Measurements from ENCODE around the gene SDS. TPM values are rescaled to one million over a fixed set of nuclear protein-coding genes. Genes with fewer than 3 reads are reported as not detected.

The SDS gene
- total RNA-seq, 1 donor from 2014 or later, result not detected

DNA sequence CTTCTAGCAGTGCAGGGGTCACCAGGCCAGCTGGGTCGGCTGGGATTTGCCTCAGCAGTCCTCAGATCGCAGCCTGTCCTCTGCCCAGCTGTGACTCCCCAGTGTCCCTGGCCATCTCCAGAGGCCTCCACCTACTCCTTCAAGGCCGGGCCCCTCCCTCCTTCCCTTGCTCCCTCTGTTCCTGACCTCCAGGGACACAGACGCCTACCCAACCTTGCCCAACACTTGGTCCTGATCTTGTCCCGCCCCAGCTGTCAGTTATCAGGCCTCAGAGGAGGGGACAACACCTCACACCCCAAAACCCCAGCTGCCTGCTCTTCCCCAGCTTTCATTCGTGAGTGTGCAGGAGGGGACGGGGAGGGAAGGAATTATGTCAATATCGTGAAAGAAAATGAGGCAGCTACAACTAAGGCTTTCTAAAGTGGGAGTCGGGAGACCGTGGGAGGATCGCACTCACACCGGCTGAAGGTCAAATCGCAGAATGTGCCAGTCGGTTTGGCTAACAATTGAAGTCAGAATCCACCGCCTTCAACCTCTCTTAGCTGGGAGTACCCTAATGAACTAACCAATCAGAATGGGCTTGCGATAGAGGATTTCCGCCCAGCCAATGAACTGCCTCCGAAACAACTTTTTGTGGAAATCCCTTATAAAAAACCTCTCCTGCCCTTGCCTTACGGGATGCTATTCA is 54.7 kb downstream of the SDS start:
- no peaks in the 10 kb centered on the region for H3K4me1 ChIP-seq
- no peak for DNase-seq (ENCODE audit: extremely low spot score in 2 of 2)
- H3K4me3 ChIP-seq, result no peak overlapping the region
- H3K27ac ChIP-seq, result no peak overlapping the region
- intact Hi-C loops (cut with DNase I), result no loop called here
- H3K36me3 ChIP-seq, result no peaks in the 10 kb centered on the region
- no peaks in the 10 kb centered on the region for H3K27me3 ChIP-seq
- TF ChIP-seq POLR2A (IDR thresholded peaks at IDR 0.05) (no peak), POLR2AphosphoS5 (IDR thresholded peaks at IDR 0.05; ENCODE audit: insufficient read depth in 1 of 2, low read depth in 1 of 2) (no peak)
- TF ChIP-seq, protein P1, sequence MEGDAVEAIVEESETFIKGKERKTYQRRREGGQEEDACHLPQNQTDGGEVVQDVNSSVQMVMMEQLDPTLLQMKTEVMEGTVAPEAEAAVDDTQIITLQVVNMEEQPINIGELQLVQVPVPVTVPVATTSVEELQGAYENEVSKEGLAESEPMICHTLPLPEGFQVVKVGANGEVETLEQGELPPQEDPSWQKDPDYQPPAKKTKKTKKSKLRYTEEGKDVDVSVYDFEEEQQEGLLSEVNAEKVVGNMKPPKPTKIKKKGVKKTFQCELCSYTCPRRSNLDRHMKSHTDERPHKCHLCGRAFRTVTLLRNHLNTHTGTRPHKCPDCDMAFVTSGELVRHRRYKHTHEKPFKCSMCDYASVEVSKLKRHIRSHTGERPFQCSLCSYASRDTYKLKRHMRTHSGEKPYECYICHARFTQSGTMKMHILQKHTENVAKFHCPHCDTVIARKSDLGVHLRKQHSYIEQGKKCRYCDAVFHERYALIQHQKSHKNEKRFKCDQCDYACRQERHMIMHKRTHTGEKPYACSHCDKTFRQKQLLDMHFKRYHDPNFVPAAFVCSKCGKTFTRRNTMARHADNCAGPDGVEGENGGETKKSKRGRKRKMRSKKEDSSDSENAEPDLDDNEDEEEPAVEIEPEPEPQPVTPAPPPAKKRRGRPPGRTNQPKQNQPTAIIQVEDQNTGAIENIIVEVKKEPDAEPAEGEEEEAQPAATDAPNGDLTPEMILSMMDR (IDR thresholded peaks at IDR 0.05), result no peak
- no peaks in the 10 kb centered on the region for H3K9me3 ChIP-seq

DNA sequence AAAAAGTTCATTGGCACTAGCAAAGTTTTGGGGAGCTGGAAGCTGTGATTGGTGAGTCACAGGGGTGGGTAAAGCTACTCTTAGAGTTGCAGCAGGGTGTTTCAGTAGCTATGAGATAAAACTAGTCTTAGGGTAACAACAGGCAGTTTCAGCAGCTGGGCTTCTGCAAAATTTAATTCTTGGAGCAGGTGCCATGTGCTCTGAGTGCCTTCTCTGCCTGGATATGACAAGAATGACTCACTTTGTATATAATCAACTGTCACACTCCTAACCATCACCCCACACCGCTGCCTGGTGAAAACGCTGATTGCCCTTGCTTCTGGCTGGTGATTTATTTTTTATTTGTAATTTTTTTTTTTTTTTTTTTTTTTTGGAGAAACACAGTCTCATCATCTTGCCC is 55.8 kb downstream of the SDS start:
- TF ChIP-seq, protein P1 (IDR thresholded peaks at IDR 0.05), result no peak
- TF ChIP-seq POLR2AphosphoS5 (IDR thresholded peaks at IDR 0.05; ENCODE audit: insufficient read depth in 1 of 2, low read depth in 1 of 2), result no peak
- no peak for TF ChIP-seq POLR2A (IDR thresholded peaks at IDR 0.05)
- H3K27me3 ChIP-seq, result no peaks in the 10 kb centered on the region
- H3K27ac ChIP-seq, result no peak overlapping the region
- H3K4me1 ChIP-seq, result no peaks in the 10 kb centered on the region
- no peaks in the 10 kb centered on the region for H3K9me3 ChIP-seq
- intact Hi-C loops (cut with DNase I), result no loop called here
- H3K36me3 ChIP-seq, result no peaks in the 10 kb centered on the region
- DNase-seq (ENCODE audit: extremely low spot score in 2 of 2), result no peak
- no peak overlapping the region for H3K4me3 ChIP-seq

DNA sequence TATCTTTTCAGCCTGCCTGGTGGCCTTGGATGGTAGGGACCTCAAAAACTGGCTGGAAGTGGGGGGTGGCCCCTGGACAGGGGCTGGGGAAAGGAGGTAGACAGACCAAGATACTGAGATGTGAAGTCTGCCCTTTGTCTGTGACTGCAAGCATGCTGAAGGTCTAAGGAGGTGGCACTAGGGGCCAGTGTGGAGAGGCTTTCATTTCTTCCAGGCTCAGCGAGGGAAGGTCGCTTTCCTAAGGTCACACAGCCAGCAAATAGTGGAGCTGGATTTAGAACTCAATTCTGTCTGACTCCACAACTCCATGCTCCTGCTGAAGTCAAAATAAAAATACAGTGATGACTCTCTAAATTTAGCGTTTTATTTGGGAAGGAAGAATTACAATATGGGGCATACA is 56.6 kb downstream of the SDS start:
- H3K27ac ChIP-seq, result no peak overlapping the region

DNA sequence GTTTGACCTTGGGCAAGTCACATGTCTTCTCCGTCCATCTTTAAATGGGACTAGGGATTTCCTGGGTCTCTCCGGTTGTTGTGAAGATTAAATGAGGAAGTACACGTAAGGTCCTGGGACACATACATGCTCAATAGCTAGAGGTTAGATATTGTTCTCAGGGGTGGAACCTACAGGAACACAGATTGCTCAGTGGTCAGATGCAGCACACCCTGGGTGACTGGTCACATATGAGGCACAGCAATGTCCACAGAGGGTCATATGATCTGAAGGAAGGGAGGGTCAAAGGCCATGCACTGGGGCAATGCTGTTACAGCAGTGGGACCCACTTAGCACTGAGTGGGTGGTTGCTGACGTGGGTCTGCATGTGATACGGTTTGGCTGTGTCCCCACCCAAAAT is 57.3 kb downstream of the SDS start:
- TF ChIP-seq POLR2A (IDR thresholded peaks at IDR 0.05), result no peak
- TF ChIP-seq, protein P1 (IDR thresholded peaks at IDR 0.05), result no peak
- no peak for TF ChIP-seq POLR2AphosphoS5 (IDR thresholded peaks at IDR 0.05; ENCODE audit: insufficient read depth in 1 of 2, low read depth in 1 of 2)
- DNase-seq (ENCODE audit: extremely low spot score in 2 of 2), result no peak
- intact Hi-C loops (cut with DNase I), result no loop called here

More for the DNA sequence above, 56.6 kb downstream of the SDS start:
- no peaks in the 10 kb centered on the region for H3K4me1 ChIP-seq
- intact Hi-C loops (cut with DNase I), result no loop called here
- H3K27me3 ChIP-seq, result no peaks in the 10 kb centered on the region
- no peak for TF ChIP-seq POLR2A (IDR thresholded peaks at IDR 0.05)
- TF ChIP-seq POLR2AphosphoS5 (IDR thresholded peaks at IDR 0.05; ENCODE audit: insufficient read depth in 1 of 2, low read depth in 1 of 2), result no peak
- TF ChIP-seq, protein P1 (IDR thresholded peaks at IDR 0.05), result no peak
- no peaks in the 10 kb centered on the region for H3K9me3 ChIP-seq
- no peak overlapping the region for H3K4me3 ChIP-seq
- no peak for DNase-seq (ENCODE audit: extremely low spot score in 2 of 2)
- no peaks in the 10 kb centered on the region for H3K36me3 ChIP-seq

DNA sequence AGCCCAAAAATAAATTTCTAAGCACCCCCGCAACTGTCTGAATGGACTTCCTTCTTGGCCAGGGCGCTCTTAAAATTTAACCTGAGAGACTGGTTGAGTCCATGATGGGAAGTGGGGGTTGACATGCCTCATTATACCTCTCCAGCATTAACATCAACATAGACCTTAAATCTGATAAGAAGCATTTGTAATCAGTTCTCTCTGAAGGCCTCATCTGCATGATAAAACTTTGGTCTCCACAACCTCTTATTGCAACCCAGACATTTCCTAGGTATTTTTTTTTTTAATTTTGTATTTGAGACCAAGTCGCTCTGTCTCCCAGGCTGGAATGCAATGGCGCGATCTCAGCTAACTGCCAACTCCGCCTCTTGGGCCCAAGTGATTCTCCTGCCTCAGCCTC is 58.4 kb downstream of the SDS start:
- Histone ChIP-seq H3K36me3 (no peaks in the 10 kb centered on the region), H3K27me3 (no peaks in the 10 kb centered on the region), H3K4me1 (no peaks in the 10 kb centered on the region), H3K9me3 (no peaks in the 10 kb centered on the region), H3K27ac (no peak overlapping the region), H3K4me3 (no peak overlapping the region)
- no peak for TF ChIP-seq POLR2A (IDR thresholded peaks at IDR 0.05)
- TF ChIP-seq, protein P1 (IDR thresholded peaks at IDR 0.05), result no peak
- no peak for TF ChIP-seq POLR2AphosphoS5 (IDR thresholded peaks at IDR 0.05; ENCODE audit: insufficient read depth in 1 of 2, low read depth in 1 of 2)
- intact Hi-C loops (cut with DNase I), result no loop called here
- DNase-seq (ENCODE audit: extremely low spot score in 2 of 2), result no peak

More for the DNA sequence above, 57.3 kb downstream of the SDS start:
- Histone ChIP-seq H3K27me3 (no peaks in the 10 kb centered on the region), H3K4me1 (no peaks in the 10 kb centered on the region), H3K36me3 (no peaks in the 10 kb centered on the region), H3K4me3 (no peak overlapping the region), H3K9me3 (no peaks in the 10 kb centered on the region), H3K27ac (no peak overlapping the region)

All from vagina (tissue), 2 donors.